Testis (tissue), 2 donors: Measurements from ENCODE around the gene BGN.

Experiments
- CTCF ChIP-seq, 3 experiments: fragments of 450-650 bp in 2 of 3; fragments of 200-600 bp in 1 of 3; sonication (generic) in 1 of 3; IDR thresholded peaks; one replicate each; pipeline ENCODE4 v1.5.1; 2016 to 2019; ENCODE audit warnings: antibody characterized with exemption in 3 of 3, mild to moderate bottlenecking in 2 of 3, moderate library complexity in 1 of 3
- POLR2A ChIP-seq: fragments of 450-650 bp; IDR thresholded peaks from one replicate; pipeline ENCODE4 v1.6.1; 2017; ENCODE audit warnings: antibody characterized with exemption, mild to moderate bottlenecking, moderate library complexity

DNA sequence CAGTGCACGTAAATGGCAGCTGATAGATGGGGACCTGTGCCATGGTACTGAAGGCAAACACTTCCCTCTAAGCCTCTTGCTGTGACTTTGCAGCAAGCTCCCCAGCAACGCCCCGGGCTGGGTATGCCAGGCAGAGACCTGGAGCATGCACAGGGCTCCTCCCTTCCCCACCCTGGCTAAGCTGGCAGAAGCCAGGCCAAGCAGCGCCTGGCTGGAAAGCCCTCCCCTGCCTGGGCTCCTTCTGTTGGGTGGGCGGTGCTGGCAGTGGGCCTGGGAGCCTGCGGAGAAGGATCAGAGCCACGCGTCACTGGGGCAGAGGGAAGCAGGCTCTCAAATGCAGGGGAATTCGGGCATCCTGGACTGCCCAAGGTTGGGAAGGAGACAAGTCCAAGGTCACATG is 26.3 kb downstream of the BGN start:
- no peak for TF ChIP-seq CTCF (IDR thresholded peaks at IDR 0.05)
- TF ChIP-seq POLR2A = no peak
